ENCODE results near the gene TRABD2B.

TRABD2B gene

DNA sequence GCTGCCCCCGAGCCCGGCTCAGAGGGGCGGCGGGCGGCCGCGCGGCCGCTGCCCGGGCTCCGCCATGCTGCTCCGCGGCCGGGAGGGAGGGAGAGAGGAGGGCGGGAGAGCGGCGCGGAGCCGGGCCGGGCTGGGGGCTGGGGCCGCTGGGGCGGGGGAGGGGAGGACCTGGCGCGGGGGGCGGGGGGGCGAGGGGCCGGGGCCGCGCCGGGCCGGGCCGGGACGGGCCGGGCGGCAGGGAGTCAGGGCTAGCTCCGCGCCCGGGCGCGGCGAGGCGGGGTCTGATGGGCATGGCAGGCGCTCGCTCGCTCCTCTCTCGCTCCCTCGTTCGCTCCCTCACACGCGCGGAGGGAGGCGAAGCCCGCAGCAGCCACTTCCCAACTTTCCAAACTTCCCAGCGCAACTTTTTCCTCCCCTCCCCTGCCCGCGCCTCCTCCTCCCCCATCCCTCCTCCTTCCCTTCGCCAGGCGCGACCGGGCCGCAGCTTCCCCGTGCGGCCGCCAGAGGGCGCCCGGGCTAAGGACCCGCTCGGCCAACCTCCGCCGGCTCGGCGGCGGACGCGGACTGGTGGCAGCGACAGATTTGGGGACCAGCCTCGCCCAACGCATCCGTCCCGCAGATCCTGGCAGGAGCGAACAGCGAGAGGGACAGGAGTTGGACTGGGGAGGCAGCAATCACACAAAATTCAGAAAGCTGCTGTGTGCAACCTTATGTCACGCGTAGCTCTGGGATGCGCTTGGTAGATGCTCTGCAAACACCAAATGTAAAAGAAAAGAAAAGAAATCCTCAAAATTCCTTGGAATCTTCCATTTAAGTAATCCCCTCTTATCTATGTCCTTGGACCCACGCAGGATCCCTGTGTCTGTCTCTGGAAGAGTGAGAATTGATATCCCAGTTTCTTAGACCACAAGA, at the start of gene TRABD2B:
TRABD2B (minus strand) TSS at position 97 of the 912 bp plus-strand sequence.
- DNase-seq, result peak; percentile 61

DNA sequence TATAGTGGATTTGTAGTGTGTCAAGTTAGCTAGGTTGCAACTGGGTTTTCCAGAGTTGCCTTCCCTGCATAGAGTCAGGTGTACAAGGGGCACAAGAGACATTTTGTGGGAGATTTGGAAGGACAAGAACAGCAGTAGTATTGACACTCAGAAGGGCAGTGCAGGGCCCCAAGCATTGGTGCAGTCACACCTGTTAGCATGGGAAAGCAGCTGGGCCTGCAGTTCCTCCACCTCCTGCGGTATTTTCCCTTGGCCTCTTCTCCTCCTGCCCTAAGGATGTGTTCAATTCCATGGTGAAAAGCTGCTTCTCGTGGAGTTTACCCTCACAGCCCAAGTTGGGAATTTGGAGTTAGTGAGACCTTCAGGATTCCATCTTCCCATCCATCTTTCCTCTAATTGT, 47.1 kb upstream of the TRABD2B start:
- no peak for DNase-seq

- no peak for DNase-seq
These were observed 46.4 kb upstream of the TRABD2B start for GRCh38 chr1:48043622-48044021.

DNA sequence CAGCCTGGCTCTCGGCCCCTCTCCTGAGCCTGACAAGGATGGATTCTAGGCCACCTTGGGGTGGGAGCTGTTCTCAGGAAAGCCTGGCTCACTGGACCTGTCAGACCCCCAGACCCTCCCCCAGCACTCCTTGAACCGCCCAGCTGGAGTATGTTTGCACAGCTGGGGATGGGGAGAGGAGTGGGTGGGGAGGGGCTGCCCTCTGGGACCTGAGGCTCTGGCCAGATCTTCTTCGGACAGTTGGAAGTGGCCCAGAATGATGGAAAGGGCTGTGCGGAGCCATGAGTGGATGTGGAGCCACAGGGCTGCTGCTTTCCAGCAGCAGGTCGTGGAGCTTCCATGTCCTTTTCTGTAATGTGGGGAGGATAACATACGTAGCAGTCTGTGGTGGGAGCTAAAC, 43.0 kb upstream of the TRABD2B start:
- no peak for DNase-seq

- no peak for DNase-seq
These were observed 42.2 kb upstream of the TRABD2B start for GRCh38 chr1:48039088-48040054.

GRCh38 chr1:48038270-48038767, 41.1 kb upstream of the TRABD2B start:
- DNase-seq, result no peak

DNA sequence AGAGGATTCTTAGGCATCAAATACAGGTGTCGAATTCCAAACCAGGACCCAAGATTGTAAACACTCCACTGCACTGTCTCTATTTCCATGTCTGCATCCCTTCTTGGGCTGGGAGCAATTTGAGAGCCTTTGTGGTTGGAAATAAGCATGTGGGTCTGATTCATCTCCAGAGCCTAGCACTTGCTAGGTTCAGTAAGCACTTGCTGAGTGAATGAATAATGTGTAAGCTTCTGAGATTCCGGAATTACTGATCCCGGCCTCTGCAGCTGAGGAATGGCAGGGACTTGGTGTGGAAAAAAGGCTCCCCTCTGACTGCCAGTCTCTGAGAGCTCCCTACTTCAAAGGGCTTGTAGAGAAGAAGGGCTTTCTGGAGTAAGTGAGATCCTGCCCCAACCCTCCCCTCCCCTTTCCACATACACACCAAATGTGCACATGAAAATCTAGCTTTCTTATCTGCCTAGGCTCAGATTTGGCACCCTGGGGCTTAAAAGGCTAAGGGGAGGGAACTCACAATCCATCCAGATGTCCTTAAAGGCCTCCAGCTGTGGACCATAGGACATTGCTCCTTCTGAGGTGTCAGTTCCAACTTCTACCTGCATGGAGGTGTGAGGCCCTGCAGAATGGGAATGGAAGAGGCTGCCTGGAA, 39.6 kb upstream of the TRABD2B start:
- DNase-seq, result no peak

GRCh38 chr1:48035371-48036141, 38.4 kb upstream of the TRABD2B start:
- DNase-seq, result no peak

- DNase-seq, result no peak
These were observed 36.4 kb upstream of the TRABD2B start for GRCh38 chr1:48033495-48034045.

GRCh38 chr1:48031676-48032075, 34.5 kb upstream of the TRABD2B start:
- DNase-seq, result no peak

DNA sequence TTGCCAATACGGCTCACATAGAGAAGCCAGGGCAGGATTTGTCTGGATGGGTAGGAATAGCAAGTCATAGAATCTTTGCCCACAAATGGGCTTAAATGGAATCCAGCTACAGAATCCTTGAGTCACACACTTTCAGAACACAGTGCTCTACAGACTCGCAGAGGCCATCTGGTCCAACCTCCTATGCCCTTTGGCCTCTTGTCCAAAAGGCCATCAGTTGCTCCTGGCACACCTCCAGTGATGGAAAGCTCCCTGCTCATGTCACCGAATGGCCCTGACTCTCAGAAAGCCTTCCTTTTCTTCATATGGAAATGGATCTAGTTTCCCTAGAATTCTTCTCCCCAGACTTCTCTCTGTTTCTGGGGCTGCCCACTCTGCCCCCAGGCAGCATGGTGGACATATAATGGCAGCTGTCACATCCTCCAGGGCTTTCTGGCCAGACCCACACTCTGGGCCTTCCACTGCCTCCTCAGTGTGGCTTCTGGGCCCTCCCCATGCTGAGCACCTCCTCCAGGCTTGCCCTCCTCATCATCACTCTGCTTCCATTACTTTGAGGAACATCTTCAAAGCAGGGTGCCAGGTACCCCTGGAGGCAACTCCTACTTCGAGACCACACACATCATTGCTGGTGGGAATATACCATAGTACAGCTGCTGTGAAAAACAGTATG, 33.6 kb upstream of the TRABD2B start:
- no peak for DNase-seq

DNA sequence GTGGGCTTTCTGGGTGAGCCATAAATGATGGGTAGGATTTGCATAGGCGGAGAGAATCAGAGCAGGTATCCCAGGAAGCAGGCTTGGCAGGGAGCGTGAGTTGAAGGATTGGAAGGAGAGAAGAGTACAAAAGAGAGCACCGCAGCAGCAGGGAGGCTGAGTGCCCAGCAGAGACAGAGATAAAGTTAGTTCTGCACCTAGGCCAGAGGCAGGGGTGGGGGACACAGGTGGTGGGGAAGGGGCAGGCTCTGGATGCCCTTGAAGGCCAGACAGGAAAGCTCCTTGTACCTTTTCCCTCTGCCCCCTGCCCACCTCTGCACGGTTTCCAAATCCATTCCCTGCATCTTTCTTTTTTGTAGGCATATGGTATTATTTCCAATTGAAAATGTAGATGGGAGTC, 33.0 kb upstream of the TRABD2B start:
- no peak for DNase-seq

GRCh38 chr1:48028218-48029069, 31.3 kb upstream of the TRABD2B start:
- DNase-seq, result no peak

DNA sequence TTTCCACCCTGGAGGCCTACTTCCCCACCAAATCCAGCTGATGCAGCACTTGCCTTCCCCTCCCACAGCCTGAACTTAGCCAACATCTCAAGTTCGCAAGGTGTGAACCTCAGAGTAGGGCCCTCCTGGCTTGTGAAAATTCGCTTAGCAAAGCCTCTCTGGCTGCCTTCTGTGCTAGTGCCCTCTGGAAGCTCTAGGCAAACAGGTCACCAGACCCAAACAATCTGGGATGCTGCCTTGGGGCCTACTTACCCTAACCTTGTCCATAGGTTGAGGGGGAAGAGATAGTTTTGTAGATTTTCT, 30.3 kb upstream of the TRABD2B start:
- no peak for DNase-seq

DNA sequence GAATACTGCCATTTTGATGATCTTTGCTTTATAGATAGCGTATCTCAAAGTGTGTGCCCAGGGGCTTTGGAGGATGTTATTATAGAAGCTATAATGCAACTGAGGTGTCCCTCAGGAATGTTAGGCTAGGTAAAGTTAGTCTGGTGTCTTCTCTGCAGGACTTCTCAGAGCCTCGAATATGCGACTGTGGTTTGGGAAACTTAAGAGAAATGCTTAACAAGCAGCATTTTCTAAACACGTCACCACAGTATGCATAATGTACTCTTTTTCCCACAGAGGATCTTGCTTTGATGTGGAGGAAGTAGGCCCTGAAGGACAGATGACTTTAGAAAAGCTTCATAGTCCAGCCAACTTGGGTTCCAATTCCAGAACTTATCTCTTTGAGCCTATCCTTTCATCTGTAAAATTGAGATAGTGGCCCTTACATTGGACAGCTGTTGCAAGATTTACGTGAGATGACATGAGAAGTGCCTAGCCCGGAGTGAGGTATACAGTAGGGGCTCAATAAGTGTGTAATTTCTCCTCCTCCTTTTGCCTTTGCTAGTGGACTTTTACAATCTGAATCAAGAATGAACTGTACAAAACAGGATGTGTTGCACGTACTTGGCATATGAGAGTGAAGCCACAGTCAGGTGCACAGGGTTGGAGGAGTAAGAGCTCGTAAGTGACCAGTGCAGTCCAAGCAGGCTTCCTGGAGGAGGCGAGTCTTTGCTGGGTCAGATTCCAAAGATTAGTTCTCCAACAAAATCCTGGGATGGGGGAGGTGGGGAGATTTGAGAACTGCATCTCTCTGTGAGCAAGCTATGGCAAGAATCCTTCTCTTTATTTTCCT, 29.7 kb upstream of the TRABD2B start:
- no peak for DNase-seq

DNA sequence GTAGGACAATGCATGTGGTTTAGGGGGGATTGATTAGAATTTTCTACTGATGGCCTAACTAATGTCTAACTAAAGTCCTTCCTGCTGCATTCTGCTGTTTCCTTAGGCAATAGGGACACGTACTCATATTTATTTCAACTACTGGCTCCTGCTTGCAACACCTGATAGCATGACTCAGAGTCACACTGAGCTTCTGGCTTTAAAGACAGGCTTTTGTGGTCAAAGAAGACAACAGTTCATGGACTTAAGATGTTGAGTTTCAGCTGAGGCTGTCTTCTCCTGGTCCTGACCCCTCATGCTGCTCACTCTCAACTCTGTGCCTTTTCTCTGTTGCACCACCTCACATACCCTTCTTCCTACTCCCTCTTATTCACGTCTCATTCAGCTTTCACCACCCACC, 29.1 kb upstream of the TRABD2B start:
- no peak for DNase-seq

- DNase-seq, result no peak
These were observed 27.9 kb upstream of the TRABD2B start for GRCh38 chr1:48025076-48025475.

- DNase-seq, result no peak
These were observed 26.3 kb upstream of the TRABD2B start for GRCh38 chr1:48023488-48023887.

DNA sequence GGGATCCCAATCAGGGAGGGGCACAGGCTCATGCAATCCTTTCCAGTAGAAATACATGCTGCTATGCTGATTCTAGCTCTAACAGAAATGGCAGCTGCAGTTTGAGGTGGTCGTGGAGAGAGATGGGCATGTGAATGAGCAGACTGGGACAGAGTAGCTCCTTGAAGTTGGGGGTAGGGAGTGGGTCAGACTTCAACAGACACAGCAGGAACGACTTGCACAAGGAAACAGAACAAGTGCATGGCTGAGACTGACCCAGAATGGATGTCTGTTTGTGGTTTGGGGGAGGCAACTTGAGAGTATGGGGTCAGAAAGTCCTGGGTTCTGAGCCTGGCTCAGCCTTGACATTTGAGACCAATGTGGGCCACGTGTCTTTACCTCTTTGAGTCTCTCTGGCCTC, 25.1 kb upstream of the TRABD2B start:
- DNase-seq, result no peak

GRCh38 chr1:48021792-48022191, 24.6 kb upstream of the TRABD2B start:
- no peak for DNase-seq
